Measurements from ENCODE around the gene NUDC. TPM values are rescaled to one million over a fixed set of nuclear protein-coding genes. Genes with fewer than 3 reads are reported as not detected.

The NUDC gene
- total RNA-seq, 2 donors from 2014 or later = 65.4 to 66.3 TPM

DNA sequence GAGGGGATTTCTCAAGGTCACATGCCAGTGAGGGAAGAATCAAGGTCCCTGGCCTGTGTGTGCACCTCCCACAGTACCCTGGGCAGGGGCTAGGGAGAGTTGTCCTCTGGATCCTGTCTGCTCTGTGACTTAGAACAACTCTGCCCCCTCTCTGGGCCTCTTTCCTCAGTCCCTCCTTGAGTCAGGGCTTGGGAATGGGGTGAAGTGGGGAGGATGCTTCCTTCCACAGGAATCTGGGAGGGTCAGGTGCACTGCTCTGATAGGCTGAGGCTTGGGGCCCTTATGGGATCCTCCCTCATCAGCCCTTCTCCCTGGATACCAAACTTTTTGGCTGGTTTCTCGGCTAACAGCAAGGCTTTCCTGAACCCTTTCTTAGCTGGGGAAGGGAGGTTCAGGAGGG is 74.5 kb downstream of the NUDC start:
- Histone ChIP-seq H3K27ac (no peak overlapping the region), H3K27me3 (replicated peaks; ENCODE audit: insufficient read depth) (no peaks in the 10 kb centered on the region), H3K4me1 (replicated peaks) (peaks cover 3% of the 10 kb centered on the region), H3K36me3 (no peaks in the 10 kb centered on the region), H3K4me3 (no peak overlapping the region), H3K9me3 (no peaks in the 10 kb centered on the region)
- no peak for DNase-seq (ENCODE audit: low spot score)
- TF ChIP-seq POLR2AphosphoS5 (IDR thresholded peaks at IDR 0.05) (no peak), POLR2A (IDR thresholded peaks at IDR 0.05) (no peak)
- intact Hi-C loops (cut with DNase I) = loop anchor here (2.0 kb wide), 2 partner anchors 49 to 101 kb away; no protein-coding TSS in a partner anchor
- 73% methylated on average over 1 of the region's 1 CpG for WGBS

Other genes starting within 250 kb of the NUDC start
- gene ARID1A, start 225.7 kb upstream of the NUDC start, total RNA-seq = 10 to 100 TPM; 71.4 to 92.8 TPM
- 10 to 100 TPM; 26.4 to 32.4 TPM for gene PIGV, start 133.8 kb upstream of the NUDC start, total RNA-seq
- 10 to 100 TPM; 20.0 to 30.7 TPM for gene ZDHHC18, start 95.1 kb upstream of the NUDC start, total RNA-seq
- 10 to 100 TPM; 39.2 to 80.7 TPM for gene SFN, start 58.6 kb upstream of the NUDC start, total RNA-seq
- gene GPN2, start 31.5 kb upstream of the NUDC start, total RNA-seq = 10 to 100 TPM; 15.7 to 26.0 TPM
- gene GPATCH3, start 21.3 kb upstream of the NUDC start, total RNA-seq = 10 to 100 TPM in 1 of 2 donors, 1 to 10 TPM in 1; 9.2 to 28.2 TPM
- not detected for gene NR0B2, start 7.8 kb upstream of the NUDC start, total RNA-seq
- 10 to 100 TPM; 14.0 to 42.8 TPM for gene KDF1, start 38.7 kb downstream of the NUDC start, total RNA-seq
- 10 to 100 TPM; 21.1 to 30.6 TPM for gene TRNP1, start 71.9 kb downstream of the NUDC start, total RNA-seq
- gene TENT5B, start 91.1 kb downstream of the NUDC start, total RNA-seq = 10 to 100 TPM; 19.1 to 19.9 TPM
- 10 to 100 TPM; 22.9 to 30.4 TPM for gene SLC9A1, start 233.4 kb downstream of the NUDC start, total RNA-seq